ENCODE data around the gene TAOK3.
A peak's percentile ranks its signal among the peaks of the same experiment; 100 is the strongest.

- TF ChIP-seq CTCF (IDR thresholded peaks at IDR 0.05; ENCODE audit: insufficient read depth, low read length, poor library complexity, severe bottlenecking): peak; percentile 55
- TF ChIP-seq EZH2phosphoT487 (conservative IDR thresholded peaks at IDR 0.05; ENCODE audit: low read length): no peak
Observed at GRCh38 chr12:118357257-118358007, 15.3 kb downstream of the TAOK3 start.

Measured in SU-DHL-6 (cell line).